Lung (tissue), 12 donors: ENCODE results near the gene CCDC24. TPM values are rescaled to one million over a fixed set of nuclear protein-coding genes. Genes with fewer than 3 reads are reported as not detected.

Source experiments
- ATAC-seq: fragments of 200-7000 bp; cut with Tn5 transposase; one replicate; pipeline ENCODE4 v1.9.1; 2020; ENCODE audit warnings: moderate number of reproducible peaks; ENCODE audit not compliant: insufficient read depth, low FRiP score
- DNase-seq, 3 donors: peaks; one replicate each; pipeline ENCODE4 v3.0.0-alpha.2; 2013 to 2017
- H3K27ac ChIP-seq, 2 donors: one replicate each; pipeline ENCODE4 v1.5.1; 2013; ENCODE audit warnings: mild to moderate bottlenecking in 2 of 2, moderate library complexity in 2 of 2, control low read depth in 1 of 2, inconsistent platforms in 1 of 2, low read depth in 1 of 2, low read length in 1 of 2
- H3K27me3 ChIP-seq, 3 donors: one replicate each; pipeline ENCODE4 v1.5.1; 2013; ENCODE audit warnings: low read length in 2 of 3; ENCODE audit not compliant: control insufficient read depth in 3 of 3, insufficient read depth in 3 of 3
- H3K36me3 ChIP-seq, 4 donors: one replicate each; pipeline ENCODE4 v1.5.1; 2013; ENCODE audit warnings: low read length in 4 of 4, mild to moderate bottlenecking in 1 of 4, moderate library complexity in 1 of 4; ENCODE audit not compliant: control insufficient read depth in 4 of 4, insufficient read depth in 4 of 4
- H3K4me1 ChIP-seq, 5 donors: one replicate each; pipeline ENCODE4 v1.5.1; 2013; ENCODE audit warnings: low read length in 5 of 5, mild to moderate bottlenecking in 2 of 5, moderate library complexity in 1 of 5; ENCODE audit not compliant: control insufficient read depth in 5 of 5, insufficient read depth in 5 of 5
- H3K4me3 ChIP-seq: one replicate; pipeline ENCODE4 v1.5.1; 2013; ENCODE audit warnings: mild to moderate bottlenecking, control low read depth, moderate library complexity
- H3K9ac ChIP-seq, 2 donors: one replicate each; pipeline ENCODE4 v1.5.1; 2013; ENCODE audit warnings: low read length in 2 of 2, control low read depth in 1 of 2; ENCODE audit not compliant: insufficient read depth in 1 of 2
- H3K9me3 ChIP-seq, 4 donors: one replicate each; pipeline ENCODE4 v1.5.1; 2013; ENCODE audit warnings: low read length in 3 of 4, mild to moderate bottlenecking in 1 of 4, moderate library complexity in 1 of 4; ENCODE audit not compliant: control insufficient read depth in 4 of 4, insufficient read depth in 3 of 4
- WGBS, 2 donors: extraction: QIAGEN DNeasy Blood & Tissue Kit; methylation state at CpG; one replicate each; pipeline ENCODE4 v1.1.7; 2013; 5-methylcytosine and 5-hydroxymethylcytosine counted together
- polyA plus RNA-seq, 2 donors: library from polyadenylated mRNA; stranded (reverse); fragments of 200-250 nt; gene quantifications; one replicate each; pipeline ENCODE4 v1.2.1, GENCODE V29; 2013
- total RNA-seq, 2 donors: library from RNA; depleted of rRNA in 1 of 2; stranded (reverse); fragments of >200 nt in 1 of 2; gene quantifications; one replicate each; pipeline ENCODE4 v1.2.1, GENCODE V29; 2014 to 2021
- TF ChIP-seq, protein P1 (sequence below): IDR thresholded peaks from 2 replicates; pipeline ENCODE4 v1.5.1; 2012; ENCODE audit warnings: mild to moderate bottlenecking; ENCODE audit errors: control extremely low read depth, extremely low read depth
- donor health status: control.
- donor health status: control.
- donor health status: Bipolar disorder and iron deficiency.
- donor health status: healthy.
- donor health status: DM: yes; HTN: yes; CAD: no.

The CCDC24 gene
- total and polyA plus RNA-seq, 4 donors, result 9.9 to 20.1 (median 13.2) TPM

DNA sequence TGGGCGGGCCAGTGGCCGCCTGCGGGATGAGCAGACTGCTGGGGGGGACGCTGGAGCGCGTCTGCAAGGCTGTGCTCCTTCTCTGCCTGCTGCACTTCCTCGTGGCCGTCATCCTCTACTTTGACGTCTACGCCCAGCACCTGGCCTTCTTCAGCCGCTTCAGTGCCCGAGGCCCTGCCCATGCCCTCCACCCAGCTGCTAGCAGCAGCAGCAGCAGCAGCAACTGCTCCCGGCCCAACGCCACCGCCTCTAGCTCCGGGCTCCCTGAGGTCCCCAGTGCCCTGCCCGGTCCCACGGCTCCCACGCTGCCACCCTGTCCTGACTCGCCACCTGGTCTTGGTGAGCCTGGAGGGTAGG, 10.3 kb upstream of the CCDC24 start:
- H3K9me3 ChIP-seq, result no peaks in the 10 kb centered on the region
- H3K9ac ChIP-seq, result no peak overlapping the region
- peaks cover under 1 to 17% (median 16%) of the 10 kb centered on the region in 4 donors for H3K36me3 ChIP-seq
- TF ChIP-seq, protein P1, sequence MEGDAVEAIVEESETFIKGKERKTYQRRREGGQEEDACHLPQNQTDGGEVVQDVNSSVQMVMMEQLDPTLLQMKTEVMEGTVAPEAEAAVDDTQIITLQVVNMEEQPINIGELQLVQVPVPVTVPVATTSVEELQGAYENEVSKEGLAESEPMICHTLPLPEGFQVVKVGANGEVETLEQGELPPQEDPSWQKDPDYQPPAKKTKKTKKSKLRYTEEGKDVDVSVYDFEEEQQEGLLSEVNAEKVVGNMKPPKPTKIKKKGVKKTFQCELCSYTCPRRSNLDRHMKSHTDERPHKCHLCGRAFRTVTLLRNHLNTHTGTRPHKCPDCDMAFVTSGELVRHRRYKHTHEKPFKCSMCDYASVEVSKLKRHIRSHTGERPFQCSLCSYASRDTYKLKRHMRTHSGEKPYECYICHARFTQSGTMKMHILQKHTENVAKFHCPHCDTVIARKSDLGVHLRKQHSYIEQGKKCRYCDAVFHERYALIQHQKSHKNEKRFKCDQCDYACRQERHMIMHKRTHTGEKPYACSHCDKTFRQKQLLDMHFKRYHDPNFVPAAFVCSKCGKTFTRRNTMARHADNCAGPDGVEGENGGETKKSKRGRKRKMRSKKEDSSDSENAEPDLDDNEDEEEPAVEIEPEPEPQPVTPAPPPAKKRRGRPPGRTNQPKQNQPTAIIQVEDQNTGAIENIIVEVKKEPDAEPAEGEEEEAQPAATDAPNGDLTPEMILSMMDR, result no peak
- no peak for DNase-seq
- H3K4me3 ChIP-seq, result no peak overlapping the region
- H3K4me1 ChIP-seq, result peaks cover 0 to 24% (median 13%) of the 10 kb centered on the region in 5 donors
- H3K27me3 ChIP-seq, result no peaks in the 10 kb centered on the region
- H3K27ac ChIP-seq, result no peak overlapping the region
- 86 to 89% methylated on average over 20 of the region's 20 CpGs for WGBS, 2 donors
- no peak for ATAC-seq

DNA sequence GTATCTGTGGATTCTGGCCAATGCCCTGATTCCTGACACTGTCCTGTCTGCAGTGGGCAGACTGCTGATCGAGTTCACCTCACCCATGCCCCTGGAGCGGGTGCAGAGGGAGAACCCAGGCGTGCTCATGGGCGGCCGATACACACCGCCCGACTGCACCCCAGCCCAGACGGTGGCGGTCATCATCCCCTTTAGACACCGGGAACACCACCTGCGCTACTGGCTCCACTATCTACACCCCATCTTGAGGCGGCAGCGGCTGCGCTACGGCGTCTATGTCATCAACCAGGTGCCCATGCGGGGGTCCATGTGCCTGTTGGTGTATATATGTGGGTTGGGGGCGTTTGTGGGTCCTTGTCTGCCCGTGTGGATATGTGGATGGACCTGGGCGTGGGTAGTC, 9.8 kb upstream of the CCDC24 start:
- peaks cover 0 to 19% (median 8%) of the 10 kb centered on the region in 5 donors for H3K4me1 ChIP-seq
- no peak for ATAC-seq
- H3K9ac ChIP-seq, result no peak overlapping the region

DNA sequence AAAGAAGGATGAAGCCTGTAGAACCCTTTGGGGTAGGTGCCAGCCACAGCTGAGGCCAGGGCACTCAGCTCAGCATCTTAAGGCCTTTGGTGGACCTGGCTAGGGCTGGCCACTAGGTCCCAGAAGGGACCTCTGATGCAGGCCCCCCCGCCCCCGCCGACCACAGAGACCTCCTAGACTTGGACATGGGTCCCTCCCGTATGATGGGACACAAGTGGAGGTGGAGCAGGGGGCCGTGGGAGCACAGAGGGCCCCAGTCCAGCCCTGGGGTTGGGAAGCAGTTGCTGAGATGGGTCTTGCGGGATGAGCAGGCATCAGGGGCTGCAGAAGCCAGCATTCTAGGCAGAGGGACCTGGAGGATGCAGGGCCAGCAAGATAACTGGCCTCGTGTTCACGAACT, 9.2 kb upstream of the CCDC24 start:
- TF ChIP-seq, protein P1, result no peak
- WGBS, 2 donors, result 88 to 96% methylated on average over 8 of the region's 8 CpGs
- no peaks in the 10 kb centered on the region for H3K9me3 ChIP-seq
- H3K9ac ChIP-seq, result no peak overlapping the region
- H3K27ac ChIP-seq, result no peak overlapping the region
- ATAC-seq (no peak), DNase-seq (no peak)
- H3K4me1 ChIP-seq, result peaks cover 0 to 18% (median 6%) of the 10 kb centered on the region in 5 donors
- H3K4me3 ChIP-seq, result no peak overlapping the region
- H3K36me3 ChIP-seq, result peaks cover 2 to 12% (median 7%) of the 10 kb centered on the region in 4 donors
- H3K27me3 ChIP-seq, result no peaks in the 10 kb centered on the region

More for the DNA sequence above, 9.8 kb upstream of the CCDC24 start:
- Histone ChIP-seq H3K36me3 (peaks cover 2 to 14% (median 11%) of the 10 kb centered on the region in 4 donors), H3K27me3 (no peaks in the 10 kb centered on the region), H3K4me3 (no peak overlapping the region), H3K9me3 (no peaks in the 10 kb centered on the region), H3K27ac (no peak overlapping the region)
- 96 to 97% methylated on average over 20 of the region's 20 CpGs for WGBS, 2 donors
- DNase-seq, result no peak
- TF ChIP-seq, protein P1, result no peak

DNA sequence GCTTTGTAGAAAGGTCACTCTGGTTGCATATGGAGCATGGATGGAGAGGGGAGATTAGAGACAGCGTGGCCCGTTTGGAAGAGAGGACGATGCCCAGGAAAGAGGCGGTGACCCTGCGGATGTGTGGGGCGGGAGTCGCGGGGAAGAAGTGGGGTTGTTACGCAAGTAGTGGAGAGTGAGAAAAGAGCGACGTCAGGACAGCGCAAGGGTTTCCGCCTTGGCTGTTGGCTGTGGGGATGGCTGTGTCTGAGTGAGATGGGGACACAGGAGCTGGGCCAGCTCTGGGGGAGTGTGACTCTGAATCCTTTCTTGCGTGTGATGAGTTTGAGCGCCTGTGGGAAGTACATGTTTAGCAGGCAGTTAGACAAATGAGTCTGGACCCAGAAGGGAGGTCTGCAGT, 8.6 kb upstream of the CCDC24 start:
- Histone ChIP-seq H3K27ac (no peak overlapping the region), H3K4me3 (no peak overlapping the region), H3K4me1 (peaks cover 0 to 18% (median 6%) of the 10 kb centered on the region in 5 donors), H3K9ac (no peak overlapping the region), H3K36me3 (peaks cover 2 to 9% (median 5%) of the 10 kb centered on the region in 4 donors), H3K27me3 (no peaks in the 10 kb centered on the region), H3K9me3 (no peaks in the 10 kb centered on the region)
- DNase-seq (no peak), ATAC-seq (no peak)
- TF ChIP-seq, protein P1, result no peak
- 41 to 76% methylated on average over 15 of the region's 15 CpGs for WGBS, 2 donors
